Fibroblast of lung (primary cell): ENCODE measurements around the gene FAHD2A.

Experiments
- CTCF ChIP-seq, 2 donors: IDR thresholded peaks in 1 of 2; conservative IDR thresholded peaks in 1 of 2; 1 replicate in 1 of 2; 2 replicates in 1 of 2; pipeline ENCODE4 v1.5.1; 2011 to 2012; ENCODE audit warnings: low read length in 2 of 2, control low read depth in 1 of 2, inconsistent platforms in 1 of 2, low read depth in 1 of 2, mild to moderate bottlenecking in 1 of 2
- EZH2 ChIP-seq: IDR thresholded peaks from 2 replicates; pipeline ENCODE4 v1.5.1; 2012; ENCODE audit warnings: low read length, control low read depth, mild to moderate bottlenecking; ENCODE audit errors: missing control alignments

DNA sequence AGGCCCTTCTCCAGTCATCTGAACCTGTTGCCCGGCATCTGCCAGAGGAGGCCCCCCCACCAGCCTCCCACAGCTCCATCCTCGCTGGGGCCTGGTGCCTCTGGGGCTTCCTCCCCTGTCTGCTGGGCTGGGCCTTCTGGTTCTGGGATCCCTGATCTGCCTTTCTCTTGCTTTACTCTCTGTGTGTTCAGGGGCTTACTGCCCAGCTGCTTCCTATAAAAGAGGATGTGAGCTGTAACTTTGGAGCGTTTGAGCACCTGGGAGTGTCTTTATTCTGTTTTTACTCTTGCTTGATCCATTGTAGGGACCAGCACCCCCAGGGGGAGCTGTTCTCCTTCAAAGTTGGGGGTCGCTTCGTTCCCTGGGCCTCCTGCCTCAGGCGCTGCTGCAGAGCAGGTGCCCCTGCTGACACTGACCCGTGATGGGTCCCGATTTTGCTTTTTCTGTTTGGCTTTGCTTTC lies 23.1 kb upstream of the FAHD2A start:
- peak; percentile 7 to 15 for TF ChIP-seq CTCF (conservative IDR thresholded peaks at IDR 0.05 in 1 of 2, IDR thresholded peaks at IDR 0.05 in 1 of 2; ENCODE audit: low read depth in 1 of 2, low read length in 2 of 2)
- TF ChIP-seq EZH2: no peak
